Testis (tissue), 2 donors: Measurements from ENCODE around the gene SLC39A9.

Source experiments
- CTCF ChIP-seq, 3 experiments: fragments of 450-650 bp in 2 of 3; fragments of 200-600 bp in 1 of 3; sonication (generic) in 1 of 3; IDR thresholded peaks; one replicate each; pipeline ENCODE4 v1.5.1; 2016 to 2019; ENCODE audit warnings: antibody characterized with exemption in 3 of 3, mild to moderate bottlenecking in 2 of 3, moderate library complexity in 1 of 3
- POLR2A ChIP-seq: fragments of 450-650 bp; IDR thresholded peaks from one replicate; pipeline ENCODE4 v1.6.1; 2017; ENCODE audit warnings: antibody characterized with exemption, mild to moderate bottlenecking, moderate library complexity

- TF ChIP-seq CTCF (IDR thresholded peaks at IDR 0.05) (peak in 1 of 3 experiments; percentile 20), POLR2A (no peak)
These were observed 76.8 kb downstream of the SLC39A9 start for GRCh38 chr14:69475194-69475818.
